ENCODE results near the gene GSTO2. TPM values are rescaled to one million over a fixed set of nuclear protein-coding genes. Genes with fewer than 3 reads are reported as not detected.

The GSTO2 gene
- total RNA-seq, 1 donor from 2014 or later = 7.8 TPM

- DNase-seq (no peak), ATAC-seq (no peak)
- Histone ChIP-seq H3K9me3 (no peaks in the 10 kb centered on the region), H3K4me3 (no peak overlapping the region), H3K27ac (no peak overlapping the region), H3K4me1 (peaks cover 35% of the 10 kb centered on the region), H3K36me3 (no peaks in the 10 kb centered on the region), H3K27me3 (ENCODE audit: low read depth) (no peaks in the 10 kb centered on the region)
- intact Hi-C loops (cut with DNase I) = no loop called here
- TF ChIP-seq CTCF (IDR thresholded peaks at IDR 0.05) = peak; percentile 29
Observed at GRCh38 chr10:104297697-104298660, 29.0 kb downstream of the GSTO2 start.

- Histone ChIP-seq H3K36me3 (no peaks in the 10 kb centered on the region), H3K4me3 (no peak overlapping the region), H3K9me3 (no peaks in the 10 kb centered on the region), H3K4me1 (peaks cover 41% of the 10 kb centered on the region), H3K27ac (peak overlapping the region; percentile 76), H3K27me3 (ENCODE audit: low read depth) (no peaks in the 10 kb centered on the region)
- intact Hi-C loops (cut with DNase I) = no loop called here
- no peak for TF ChIP-seq CTCF (IDR thresholded peaks at IDR 0.05)
- DNase-seq (no peak), ATAC-seq (peak in 1 of 2 donors; percentile 11)
Observed at GRCh38 chr10:104299031-104299904, 30.3 kb downstream of the GSTO2 start.

GRCh38 chr10:104300002-104300735 is 31.2 kb downstream of the GSTO2 start:
- no peak for TF ChIP-seq CTCF (IDR thresholded peaks at IDR 0.05)
- H3K27me3 ChIP-seq (ENCODE audit: low read depth) = no peaks in the 10 kb centered on the region
- intact Hi-C loops (cut with DNase I) = no loop called here
- H3K4me3 ChIP-seq = no peak overlapping the region
- DNase-seq (no peak), ATAC-seq (peak; percentile 45 to 49)
- H3K27ac ChIP-seq = peak overlapping the region; percentile 76
- H3K4me1 ChIP-seq = peaks cover 46% of the 10 kb centered on the region
- H3K9me3 ChIP-seq = no peaks in the 10 kb centered on the region
- no peaks in the 10 kb centered on the region for H3K36me3 ChIP-seq

- ATAC-seq (peak; percentile 40 to 58), DNase-seq (no peak)
- TF ChIP-seq CTCF (IDR thresholded peaks at IDR 0.05) = no peak
- Histone ChIP-seq H3K9me3 (no peaks in the 10 kb centered on the region), H3K4me1 (peaks cover 52% of the 10 kb centered on the region), H3K27ac (peak overlapping the region; percentile 76), H3K36me3 (no peaks in the 10 kb centered on the region), H3K4me3 (no peak overlapping the region), H3K27me3 (ENCODE audit: low read depth) (no peaks in the 10 kb centered on the region)
- intact Hi-C loops (cut with DNase I) = no loop called here
Observed at GRCh38 chr10:104300736-104301292, 31.8 kb downstream of the GSTO2 start.
